Bone marrow (tissue), 2 donors: ENCODE measurements around the gene ACOX1.

Experiments used
- DNase-seq, 2 donors: peaks; one replicate each; lab custom pipeline; 2025; lab: John Stamatoyannopoulos, UW

ACOX1 gene

DNA sequence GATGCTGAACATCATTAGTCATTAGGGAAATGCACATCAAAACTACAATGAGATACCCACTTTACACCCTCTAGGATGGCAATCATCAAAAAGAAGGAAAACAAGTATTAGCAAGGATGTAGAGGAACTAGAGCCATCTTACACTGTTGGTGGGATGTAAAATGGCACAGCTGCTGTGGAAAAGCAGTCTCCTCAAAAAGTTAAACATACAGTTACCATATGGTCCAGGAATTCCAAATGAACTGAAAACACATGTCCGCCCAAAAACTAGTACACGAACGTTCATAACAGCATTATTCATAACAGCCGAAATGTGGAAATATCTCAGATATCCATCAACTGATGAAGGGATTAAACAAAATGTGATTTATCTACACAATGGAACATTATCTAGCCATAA, 45.2 kb downstream of the ACOX1 start:
- DNase-seq = no peak

DNA sequence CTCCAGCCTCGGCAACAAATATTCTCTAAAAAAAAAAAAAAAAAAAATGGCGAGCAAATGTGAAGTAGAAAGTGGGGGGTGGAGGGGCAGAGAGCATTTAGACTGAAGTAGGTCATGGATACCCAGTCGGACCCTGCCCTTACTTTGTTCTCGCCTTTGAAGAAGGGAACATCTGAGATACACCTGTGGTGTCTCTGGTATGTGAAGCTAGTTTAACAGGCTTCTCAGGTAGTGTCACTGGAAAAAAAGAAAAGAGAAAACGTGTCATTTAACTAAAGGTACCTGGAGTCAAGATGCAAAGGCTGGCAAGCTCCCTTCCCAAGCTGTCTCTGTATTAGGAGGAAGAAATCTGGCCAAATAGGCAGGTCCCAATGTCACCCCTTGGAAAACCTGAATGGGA, 46.1 kb downstream of the ACOX1 start:
- no peak for DNase-seq

DNA sequence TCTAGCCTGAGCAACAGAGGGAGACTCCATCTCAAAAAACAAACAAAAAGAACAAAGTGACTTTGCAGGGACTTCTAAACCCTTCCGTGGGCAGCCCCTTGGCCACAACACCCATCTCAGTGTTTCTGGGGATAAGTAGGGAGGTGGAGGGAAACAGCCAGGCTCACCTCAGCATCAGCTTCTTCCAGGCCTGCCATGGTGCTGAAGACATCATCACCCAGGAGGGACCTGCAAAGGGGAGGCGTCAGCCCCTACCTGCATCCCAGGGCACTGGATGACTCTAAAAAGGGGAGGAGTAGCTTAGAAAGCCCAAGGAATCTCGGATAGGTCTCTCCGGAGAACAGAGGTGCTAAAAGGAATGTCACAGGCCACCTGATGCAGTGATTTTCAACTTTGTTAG, 47.9 kb downstream of the ACOX1 start:
- no peak for DNase-seq

DNA sequence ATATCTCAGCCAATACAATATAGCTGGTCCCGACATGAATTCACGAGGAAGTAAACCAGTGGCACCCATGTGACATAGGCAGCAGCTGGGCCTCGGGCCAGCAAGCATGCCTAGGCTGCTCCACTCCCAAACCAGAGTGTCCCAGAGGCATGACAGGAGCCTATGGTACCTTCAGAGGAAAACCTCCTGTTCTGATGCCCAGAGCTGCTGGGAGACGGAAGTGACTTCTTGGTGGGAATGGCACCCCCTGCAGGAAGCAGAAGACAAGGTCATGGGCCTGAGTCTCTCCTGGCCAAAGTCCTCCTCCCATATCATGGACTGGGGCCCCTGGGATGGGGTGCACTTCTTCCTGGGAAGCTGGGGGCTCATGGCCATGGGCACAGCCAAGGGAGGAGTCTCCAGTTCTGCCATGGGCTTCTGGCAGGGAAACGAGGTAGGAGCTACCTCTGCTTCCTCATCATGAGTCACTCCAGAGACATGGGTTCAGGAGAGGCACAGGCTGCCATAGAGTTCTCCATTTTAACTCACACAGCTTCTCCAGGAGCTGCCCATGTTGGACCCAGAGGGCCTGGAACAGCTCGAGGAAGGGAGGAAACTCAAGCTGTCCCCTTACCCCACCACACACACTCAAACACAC, 51.6 kb downstream of the ACOX1 start:
- no peak for DNase-seq

DNA sequence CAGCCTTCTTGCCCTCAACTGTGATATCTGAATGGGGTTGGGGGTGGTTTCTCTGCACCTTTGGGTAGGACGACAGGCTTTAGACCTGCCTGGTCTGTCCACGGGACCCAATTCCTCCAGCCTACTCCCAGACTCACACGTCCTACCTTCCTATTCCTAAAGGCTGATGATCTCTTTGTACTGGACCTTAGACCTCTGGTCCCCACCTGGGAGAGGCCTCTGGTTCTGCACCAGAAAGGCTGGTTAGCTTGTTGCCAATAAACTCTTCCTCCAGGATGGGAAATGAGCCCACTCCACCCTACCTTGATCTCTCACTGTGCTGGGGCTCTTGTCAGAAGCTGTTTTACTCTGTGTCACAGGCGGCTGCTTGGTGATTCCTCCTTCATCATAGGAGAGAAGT, 52.5 kb downstream of the ACOX1 start:
- DNase-seq = no peak

DNA sequence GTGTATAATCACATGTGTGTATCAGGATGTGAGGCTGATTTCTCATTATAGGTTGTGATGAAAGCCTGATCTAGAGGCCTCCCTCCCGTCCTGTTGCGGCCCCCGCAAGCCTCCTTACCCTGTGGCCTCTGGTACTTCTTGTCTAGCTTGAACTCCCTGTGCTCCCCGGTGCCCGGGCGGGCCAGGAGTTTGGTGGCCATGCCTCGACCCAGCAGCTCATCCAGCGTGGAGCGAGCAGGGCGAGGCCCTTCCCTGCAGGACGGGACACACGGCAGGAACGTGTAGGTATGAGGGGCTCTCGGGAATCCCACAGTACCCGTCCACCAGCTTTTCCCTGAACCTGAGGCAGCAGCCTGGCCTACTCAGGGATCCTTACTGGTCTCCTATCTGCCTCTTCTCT, 53.1 kb downstream of the ACOX1 start:
- no peak for DNase-seq

DNA sequence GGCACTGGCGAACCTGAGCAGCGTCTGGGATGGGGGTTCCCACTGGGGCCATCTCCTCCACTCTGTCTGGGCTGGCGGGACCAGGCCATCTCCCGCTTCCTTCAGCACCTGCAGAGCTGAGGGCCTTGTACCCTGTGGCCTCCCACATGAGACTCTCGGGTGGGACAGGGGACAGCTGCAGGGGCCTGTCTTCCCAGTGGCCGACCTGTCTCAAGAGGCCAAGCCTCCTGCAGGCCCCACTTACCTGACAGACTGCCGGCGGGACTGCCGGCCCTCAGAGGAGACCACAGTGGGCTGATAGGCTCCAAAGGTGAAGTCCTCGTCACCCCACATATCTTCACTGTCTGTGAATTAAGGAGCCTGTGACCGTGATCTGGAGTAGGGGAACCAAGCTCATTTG, 53.9 kb downstream of the ACOX1 start:
- no peak for DNase-seq

DNA sequence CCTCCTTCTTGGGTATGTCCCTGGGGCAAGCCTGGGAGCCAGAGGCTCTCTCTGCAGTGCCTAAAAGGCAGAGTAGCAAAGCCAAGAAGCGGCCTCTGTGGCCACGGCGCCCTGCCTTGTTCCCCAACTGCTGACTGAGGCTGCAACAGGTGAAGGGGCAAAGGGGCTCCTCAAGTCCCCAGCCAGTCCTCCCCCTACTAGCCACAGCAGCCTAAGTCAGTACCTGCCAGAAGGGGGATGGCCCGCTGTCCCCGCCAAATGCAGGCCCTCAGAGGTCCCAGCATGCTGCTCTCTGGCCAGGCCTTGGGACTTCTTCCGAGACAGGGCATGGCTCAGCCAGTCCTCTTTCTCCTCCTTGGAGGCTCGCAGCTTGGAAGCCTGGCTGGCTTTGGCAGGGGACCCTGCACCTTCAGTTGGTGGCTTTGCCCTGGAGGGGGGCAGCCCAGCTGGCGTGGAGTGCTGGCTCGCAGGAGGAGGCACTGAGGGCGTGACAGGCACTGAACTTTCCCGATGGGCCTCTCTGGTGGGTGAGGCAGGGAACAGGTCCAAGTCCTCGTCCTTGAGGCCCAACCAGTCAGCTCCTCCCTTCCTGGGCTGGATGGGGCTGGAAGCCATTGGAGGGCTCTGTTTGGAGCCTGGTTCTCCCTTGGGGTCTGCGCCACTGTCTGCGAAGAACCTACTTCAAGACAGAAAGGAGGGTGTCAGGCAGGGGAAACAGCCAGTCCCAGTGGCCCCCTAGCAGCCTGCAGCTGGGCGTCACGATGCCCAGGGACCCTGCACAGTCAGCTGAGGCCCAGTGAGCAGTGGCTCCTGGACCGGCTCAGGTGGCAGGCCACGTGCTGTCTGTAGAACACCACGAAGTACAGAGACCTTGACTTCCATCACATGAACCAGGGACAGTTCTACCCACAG, 55.7 kb downstream of the ACOX1 start:
- no peak for DNase-seq

DNA sequence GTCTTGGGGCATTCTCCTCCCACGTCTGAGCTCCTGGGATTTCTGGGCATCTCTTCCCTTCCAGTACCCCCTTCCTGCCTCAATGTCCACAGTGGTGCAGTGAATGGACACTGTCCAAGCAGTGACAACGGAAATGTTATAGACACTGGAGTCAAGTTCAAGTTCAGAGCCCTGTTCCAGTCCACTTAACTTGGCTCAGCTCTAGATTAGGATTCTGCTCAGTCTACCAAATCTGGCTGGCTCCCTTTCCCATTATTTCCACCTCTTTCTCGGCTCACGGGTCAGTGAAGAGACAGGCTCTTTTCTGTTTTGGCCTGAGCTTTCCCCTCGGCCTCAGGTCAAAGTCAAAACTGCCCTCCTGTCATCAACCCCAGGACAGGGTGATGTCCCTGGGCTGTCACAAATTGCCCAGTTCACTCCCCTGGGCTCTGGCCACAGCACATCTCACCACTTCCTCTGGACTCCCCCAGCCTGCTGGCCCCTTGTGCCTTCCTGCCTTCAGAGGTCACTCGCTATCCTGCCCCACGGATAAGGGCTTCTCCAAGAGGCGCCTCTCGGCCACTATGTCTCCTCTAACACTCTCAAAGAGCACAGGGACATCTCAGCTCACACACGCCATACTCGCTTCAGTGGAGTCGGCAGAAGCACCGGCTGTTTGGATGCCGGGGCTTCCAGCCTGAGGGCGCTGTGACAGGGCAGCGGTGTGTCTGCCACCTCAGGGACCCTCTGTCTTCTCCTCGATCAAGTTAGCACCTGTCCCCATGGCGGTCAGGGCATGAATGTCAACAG, 56.6 kb downstream of the ACOX1 start:
- DNase-seq = no peak

DNA sequence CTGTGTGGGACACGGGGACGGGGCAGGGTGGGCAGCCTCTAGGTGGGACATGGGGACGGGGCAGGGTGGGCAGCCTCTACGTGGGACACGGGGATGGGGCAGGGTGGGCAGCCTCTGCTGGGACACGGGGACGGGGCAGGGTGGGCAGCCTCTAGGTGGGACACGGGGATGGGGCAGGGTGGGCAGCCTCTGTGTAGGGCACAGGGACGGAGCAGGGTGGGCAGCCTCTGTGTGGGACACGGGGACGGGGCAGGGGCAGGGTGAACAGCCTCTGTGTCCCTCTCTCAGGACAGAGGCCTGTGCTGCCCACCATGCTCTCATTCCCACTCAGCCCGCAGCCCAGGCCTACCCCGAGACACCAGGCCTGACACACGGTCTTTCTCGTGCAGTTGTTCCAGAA, 57.4 kb downstream of the ACOX1 start:
- DNase-seq = no peak

DNA sequence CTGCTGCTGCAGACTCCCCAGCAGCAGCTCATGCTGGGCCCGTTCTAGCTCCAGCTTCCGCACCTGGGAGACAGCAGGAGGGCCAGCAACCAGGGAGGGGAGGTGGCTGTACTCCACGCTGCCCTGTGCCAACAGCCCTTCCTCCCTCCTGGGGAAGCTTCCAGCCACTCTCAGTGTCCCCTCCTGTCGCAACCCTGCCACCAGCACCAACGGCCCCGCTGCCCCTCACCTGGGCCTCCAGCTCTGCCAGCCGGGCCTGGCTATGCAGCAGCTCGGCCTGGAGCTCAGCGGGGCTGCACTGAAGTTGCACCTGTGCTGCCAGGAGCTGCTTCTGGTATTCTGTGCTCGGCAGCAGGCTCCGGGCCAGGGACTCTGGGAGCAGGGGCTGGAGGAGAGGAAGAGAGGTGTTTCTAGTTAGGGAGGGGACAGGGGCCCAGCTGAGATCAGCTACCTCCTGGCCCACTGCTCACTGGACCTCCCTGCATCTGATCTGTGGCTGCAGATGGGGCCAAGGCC, 58.9 kb downstream of the ACOX1 start:
- DNase-seq = no peak

DNA sequence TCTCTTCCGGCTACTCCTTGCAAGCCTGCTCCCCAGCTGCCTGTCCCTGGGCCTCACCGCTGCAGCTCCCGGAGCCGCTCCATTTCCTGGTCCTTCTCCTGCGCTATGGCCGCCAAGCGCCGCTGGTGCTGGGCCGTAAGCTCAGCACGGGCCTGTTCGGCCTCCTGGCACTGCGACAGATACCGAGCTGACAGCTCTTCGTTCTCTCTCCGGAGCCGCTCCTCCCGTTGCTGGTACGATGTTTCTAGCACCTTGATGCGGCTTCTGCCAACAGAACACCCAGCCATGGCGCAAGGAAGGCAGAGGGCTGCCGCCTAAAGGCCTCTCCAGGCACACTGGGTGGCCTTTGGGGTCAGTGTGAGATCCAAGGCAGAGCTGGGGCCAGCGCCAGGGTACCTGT, 59.4 kb downstream of the ACOX1 start:
- DNase-seq = no peak

DNA sequence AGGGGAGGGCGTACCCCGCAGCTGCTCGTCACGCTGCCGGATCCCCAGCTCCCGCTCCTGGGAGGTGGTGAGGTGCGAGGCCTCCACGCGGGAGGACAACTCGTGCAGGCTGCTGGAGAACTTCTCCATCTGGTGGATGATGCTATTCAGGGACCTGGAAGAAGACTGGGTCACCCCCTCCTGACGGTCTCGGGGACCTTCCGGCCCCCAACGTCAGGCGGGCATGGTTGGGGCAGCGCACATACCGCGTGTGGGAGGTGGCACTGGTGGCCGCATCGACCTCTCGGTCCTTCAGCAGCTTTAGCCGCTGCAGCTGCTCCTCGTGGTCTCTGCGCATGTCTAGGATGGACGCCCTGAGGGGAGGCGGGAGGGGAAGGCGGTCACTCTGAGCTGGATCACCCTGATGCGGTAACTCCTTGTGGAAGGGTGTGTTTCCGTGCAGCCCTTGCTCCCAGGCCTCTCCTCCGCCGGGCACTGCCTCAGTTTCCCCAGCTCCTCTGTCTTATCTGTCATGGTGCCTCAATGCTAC, 61.0 kb downstream of the ACOX1 start:
- no peak for DNase-seq

DNA sequence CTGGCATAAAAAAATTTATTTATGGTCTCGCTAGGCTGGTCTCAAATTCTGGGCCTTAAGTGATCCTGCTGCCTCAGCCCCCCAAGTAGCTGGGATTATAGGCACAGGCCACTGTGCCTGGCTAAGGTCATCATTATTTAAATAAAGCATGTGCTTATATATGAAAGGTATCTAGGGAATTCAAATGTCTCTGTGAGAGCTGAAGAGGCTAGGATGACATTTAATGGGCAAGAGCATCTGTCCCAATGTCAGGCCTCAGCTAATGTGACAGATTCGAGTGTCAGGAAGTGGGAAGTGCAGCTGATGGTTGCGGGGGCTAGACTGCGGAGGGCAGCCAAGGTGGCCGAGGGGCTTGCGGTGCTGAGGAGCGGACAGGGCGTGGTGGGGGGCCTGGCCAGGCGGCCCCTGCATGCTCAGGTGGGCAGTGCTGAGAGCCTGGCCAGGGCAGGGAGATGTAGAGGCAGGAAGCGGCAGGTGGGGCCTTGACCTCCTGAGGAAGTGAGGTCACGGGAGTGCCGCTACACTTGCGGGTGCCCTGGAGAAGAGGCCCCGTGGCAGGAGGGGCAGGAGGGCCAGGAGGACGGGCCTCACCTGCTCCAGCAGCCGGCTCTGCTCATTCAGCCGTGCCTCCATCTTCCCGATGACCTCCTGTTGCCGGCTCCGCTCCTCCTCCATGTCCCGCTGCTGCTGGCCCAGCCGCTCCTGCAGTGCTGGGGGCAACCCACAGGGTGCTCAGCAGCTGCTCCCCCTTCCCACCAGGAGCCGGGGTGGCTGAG, 61.6 kb downstream of the ACOX1 start:
- no peak for DNase-seq

DNA sequence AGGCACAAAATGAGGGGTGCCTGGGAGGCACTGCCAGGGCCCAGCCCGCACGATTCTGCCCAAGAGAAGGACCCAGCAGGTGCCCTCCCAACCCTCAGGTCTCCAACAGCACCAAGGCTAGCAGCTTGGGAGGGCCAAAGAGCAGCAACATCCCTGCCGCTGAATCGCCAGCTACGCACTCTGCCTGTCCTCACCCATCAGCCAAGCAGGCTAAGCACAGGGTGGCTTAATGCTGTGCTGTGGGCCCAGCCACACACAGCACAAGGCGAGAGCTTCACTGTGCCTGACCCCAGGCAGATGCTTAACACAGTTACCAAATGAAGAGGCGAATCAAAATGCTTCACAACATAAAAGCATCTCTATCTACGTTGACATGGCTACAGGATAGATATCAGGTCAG, 63.7 kb downstream of the ACOX1 start:
- no peak for DNase-seq

DNA sequence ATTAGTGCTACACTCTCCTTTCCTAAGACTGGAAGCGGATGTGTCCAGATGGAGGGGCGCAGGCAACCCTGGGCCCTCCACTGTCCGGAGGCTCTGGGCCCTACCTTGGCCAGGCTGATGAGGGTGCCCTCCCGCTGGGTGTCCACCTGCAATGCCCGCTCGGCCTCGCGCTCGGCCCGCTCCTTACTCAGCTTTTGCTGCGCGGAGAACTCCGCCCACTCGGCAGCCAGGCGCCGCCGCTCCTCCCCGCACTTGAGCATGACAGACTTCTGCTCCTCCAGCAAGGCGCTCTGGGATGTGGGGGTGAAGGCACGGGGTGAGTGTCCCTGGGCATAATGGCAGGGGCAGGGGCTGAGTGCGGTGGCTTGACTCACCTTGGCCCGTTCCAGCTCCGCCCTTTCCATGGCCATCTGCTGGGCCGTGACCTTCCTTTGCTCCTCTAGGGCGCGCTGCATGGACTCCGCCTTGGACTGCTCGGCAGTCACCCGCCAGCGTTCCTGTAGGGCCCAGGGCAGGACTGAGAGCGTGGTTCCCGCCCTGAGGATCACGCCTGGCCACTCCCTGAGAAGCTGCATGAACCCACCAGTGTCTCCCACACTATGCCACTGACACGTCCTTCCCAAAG, 64.2 kb downstream of the ACOX1 start:
- DNase-seq = no peak

DNA sequence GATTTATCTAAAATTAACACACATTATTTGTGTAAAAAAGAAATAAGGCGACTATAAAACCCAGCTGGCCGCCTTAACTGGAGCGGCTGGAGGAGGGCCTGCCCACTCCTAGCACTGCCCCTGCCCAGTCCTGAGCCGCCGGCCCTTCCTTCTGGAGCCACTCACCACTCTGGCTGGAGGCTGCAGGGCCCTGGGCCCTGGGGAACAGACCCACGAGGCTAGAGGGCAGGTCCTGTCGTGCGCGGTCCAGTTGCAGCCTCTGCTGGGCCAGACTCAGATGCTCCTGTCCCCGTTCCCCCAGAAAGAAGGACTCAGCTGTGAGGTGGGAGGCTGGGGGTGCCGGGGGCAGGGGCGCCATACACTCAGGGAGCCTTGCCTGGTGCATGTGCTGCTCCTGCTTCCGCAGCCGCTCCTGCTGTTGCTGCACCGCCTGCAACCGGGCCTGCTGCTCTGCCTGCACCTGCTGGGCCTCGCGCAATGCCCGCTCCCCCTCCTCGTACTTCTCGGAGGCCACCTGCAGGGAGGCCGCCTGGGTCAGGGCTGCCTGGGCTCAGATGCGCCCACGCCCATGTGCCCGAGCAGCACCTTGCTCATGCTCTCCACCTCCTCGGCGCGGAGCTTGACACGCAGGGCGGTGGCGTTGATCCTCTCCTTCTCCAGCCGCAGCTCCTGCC, 65.3 kb downstream of the ACOX1 start:
- DNase-seq = no peak

DNA sequence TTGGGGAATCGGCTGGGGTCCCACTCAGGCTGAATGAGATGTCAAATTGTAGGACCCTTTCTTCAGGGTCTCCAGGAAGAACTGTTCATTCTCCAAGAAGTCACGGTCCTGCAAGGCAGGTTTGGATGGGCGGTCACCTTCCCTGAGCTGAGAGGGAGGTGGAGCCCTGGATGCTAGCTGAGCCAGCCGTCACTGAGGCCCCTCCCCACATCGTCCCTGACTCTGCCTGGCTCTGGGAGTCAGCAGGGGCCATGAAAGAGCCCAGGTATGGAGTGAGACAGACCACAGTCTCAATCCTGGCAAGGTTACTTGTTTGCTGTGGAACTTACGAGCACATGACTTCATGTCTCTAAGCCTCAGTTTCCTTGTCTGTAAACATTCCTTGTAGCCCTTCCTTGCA, 68.3 kb downstream of the ACOX1 start:
- no peak for DNase-seq

DNA sequence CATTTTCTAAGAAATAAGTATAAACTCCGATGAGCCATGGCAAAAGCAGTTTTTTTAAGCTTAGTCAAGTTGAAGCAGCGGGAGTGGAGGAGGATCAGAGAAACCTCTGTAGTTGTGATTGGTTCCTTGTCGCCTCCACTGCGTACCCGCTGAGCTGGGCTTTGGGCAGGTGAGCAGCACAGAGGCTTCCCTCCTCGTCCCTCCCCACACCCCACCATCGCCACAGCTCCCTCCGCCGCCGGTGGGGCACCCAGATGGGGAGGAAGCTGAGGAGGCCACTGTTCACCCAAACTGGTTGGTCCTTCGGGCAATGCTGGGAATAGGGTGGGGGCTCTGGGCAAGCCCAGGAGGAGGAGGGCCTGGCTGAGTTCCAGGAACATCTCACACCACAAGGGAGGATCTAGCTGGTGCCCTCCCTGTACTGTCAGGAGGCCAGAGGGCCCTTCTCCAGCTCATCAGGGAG, 69.1 kb downstream of the ACOX1 start:
- no peak for DNase-seq

DNA sequence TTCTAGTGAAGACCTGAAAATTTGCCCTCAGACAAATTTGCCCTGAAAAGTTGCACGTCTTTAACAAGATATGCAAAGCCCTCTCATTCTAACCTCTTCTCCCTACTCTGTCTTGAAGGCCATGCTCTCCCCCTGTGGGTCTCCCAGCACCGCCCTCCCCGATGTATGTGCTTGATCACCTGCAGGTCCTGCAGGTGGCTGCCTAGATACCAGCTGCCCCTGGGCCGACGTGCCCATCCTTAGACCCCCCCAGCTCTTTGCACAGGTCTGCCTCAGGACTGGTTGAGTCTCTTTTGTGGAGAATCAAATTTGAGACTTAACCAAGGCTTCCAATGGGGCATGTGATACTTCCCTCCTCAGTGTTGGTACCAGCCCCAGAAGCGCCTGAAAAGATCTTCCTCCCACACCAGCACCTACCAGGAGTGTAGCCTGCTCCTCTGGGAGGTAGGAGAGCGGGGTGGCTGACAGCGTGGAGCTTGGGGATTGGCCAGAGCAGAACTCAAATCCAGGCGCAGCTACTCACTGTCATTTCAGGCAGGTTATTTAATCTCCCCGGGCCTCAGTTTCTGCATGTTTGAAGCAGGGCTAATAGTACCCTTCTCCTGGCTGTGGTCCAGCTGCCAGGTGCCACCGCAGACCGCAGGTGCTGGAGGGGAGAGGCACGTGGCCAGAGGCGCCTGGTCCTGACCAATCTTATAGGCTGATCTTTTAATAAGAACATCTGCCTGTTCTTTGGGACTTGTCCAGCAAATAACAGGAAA, 69.7 kb downstream of the ACOX1 start:
- no peak for DNase-seq
